Ovary (tissue), 9 donors: ENCODE results near the gene IL1B. TPM values are rescaled to one million over a fixed set of nuclear protein-coding genes. Genes with fewer than 3 reads are reported as not detected.

Experiments used
- DNase-seq, 5 donors: peaks; one replicate each; pipeline ENCODE4 v3.0.0-alpha.2; 2019 to 2020
- H3K27ac ChIP-seq, 2 donors: fragments of 200-600 bp; one replicate each; pipeline versions ENCODE4 v1.5.1 to v1.8.0; 2019 to 2022
- H3K27me3 ChIP-seq: fragments of 200-600 bp; one replicate; pipeline ENCODE4 v1.8.0; 2022
- H3K36me3 ChIP-seq: fragments of 200-600 bp; sonication (generic); one replicate; pipeline ENCODE4 v1.5.1; 2019
- H3K4me1 ChIP-seq: one replicate; pipeline ENCODE4 v1.8.1; 2013; ENCODE audit warnings: mild to moderate bottlenecking, moderate library complexity; ENCODE audit not compliant: insufficient read depth
- H3K4me3 ChIP-seq: fragments of 200-600 bp; sonication (generic); one replicate; pipeline ENCODE4 v1.5.1; 2017
- H3K9me3 ChIP-seq, 2 donors: fragments of 200-600 bp in 1 of 2; sonication (generic) in 1 of 2; one replicate each; pipeline versions ENCODE4 v1.5.1 to v1.8.1; 2013 to 2019; ENCODE audit warnings: mild to moderate bottlenecking in 1 of 2, moderate library complexity in 1 of 2
- CTCF ChIP-seq, 3 donors: fragments of 450-650 bp in 2 of 3; fragments of 200-600 bp in 1 of 3; IDR thresholded peaks; one replicate each; pipeline versions ENCODE4 v1.5.1 to v1.8.0; 2016 to 2022; ENCODE audit warnings: antibody characterized with exemption in 3 of 3, mild to moderate bottlenecking in 1 of 3
- EP300 ChIP-seq: sonication (generic); formaldehyde crosslinking; IDR thresholded peaks from one replicate; pipeline ENCODE4 v1.6.1; 2017; ENCODE audit warnings: antibody characterized with exemption
- POLR2A ChIP-seq: fragments of 450-650 bp; IDR thresholded peaks from one replicate; pipeline ENCODE4 v1.6.1; 2017; ENCODE audit warnings: antibody characterized with exemption, mild to moderate bottlenecking, moderate library complexity
- WGBS, 3 donors: extraction: QIAGEN DNeasy Blood & Tissue Kit in 1 of 3; methylation state at CpG; one replicate each; pipeline versions ENCODE4 v1.1.5 to v1.1.7; 2013 to 2017; 5-methylcytosine and 5-hydroxymethylcytosine counted together
- intact Hi-C, 4 donors: fragments of 100-400 bp; cut with DNase I; formaldehyde crosslinking; loops; one replicate each; pipeline versions ENCODE4 v1.11.0 to v1.15.1; 2022 to 2023
- polyA plus RNA-seq, 2 donors: library from polyadenylated mRNA; stranded (reverse); fragments of 200-250 nt in 1 of 2; fragments of 350-450 nt in 1 of 2; fragmentation: Illumina TruSeq in 1 of 2; extraction: RNeasy Lipid Tissue Mini Kit (QIAGEN cat#74804) in 1 of 2; gene quantifications; one replicate each; pipeline ENCODE4 v1.2.3, GENCODE V29; 2013 to 2014
- total RNA-seq, 7 donors: library from RNA; depleted of rRNA in 2 of 7; stranded (reverse); fragments of >200 nt in 2 of 7; fragmentation: NEBNext Ultra II Directional in 3 of 7; extraction: Animal tissue kit (Norgen Biotek cat#: 25700) in 3 of 7; gene quantifications; one replicate each; pipeline versions ENCODE4 v1.1.0 to v1.2.4, GENCODE V29; 2016 to 2023
- donor health status: DM: no; HTN: no; CAD: no; lungs with moderate emphysema.
- donor health status: DM: no; HTN: no; CAD: no.
- donor health status: Bipolar disorder and iron deficiency.
- donor health status: DM: yes; HTN: yes; CAD: no.
- donor health status: DM: no; HTN: no; CAD: no.
- donor health status: DM: yes; HTN: yes; CAD: no.

The IL1B gene
- total and polyA plus RNA-seq, 9 donors: 0.39 to 5.2 (median 2.3) TPM; not detected in 1

DNA sequence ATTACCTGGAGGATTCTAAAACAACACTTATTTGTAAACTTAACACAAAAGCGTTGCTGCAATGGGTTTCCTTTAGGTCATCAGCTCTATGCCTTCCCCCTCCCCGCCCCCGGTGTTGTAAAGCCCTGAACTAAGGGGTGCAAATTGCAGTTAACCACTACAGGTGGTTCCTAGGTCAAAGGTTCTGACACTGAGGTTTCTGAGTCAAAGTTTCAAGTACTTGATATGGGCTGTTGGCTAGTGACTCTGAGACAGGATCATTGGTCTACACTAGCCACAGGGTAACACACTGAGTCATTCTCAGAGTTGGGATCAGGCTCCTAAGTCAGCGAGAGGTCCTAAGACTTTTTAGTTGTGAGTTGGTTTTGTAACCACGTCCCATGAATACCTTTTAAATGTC is 15.4 kb downstream of the IL1B start:
- 65 to 75% (median 70%) methylated on average over 5 of the region's 5 CpGs for whole genome bisulfite sequencing, 3 donors

DNA sequence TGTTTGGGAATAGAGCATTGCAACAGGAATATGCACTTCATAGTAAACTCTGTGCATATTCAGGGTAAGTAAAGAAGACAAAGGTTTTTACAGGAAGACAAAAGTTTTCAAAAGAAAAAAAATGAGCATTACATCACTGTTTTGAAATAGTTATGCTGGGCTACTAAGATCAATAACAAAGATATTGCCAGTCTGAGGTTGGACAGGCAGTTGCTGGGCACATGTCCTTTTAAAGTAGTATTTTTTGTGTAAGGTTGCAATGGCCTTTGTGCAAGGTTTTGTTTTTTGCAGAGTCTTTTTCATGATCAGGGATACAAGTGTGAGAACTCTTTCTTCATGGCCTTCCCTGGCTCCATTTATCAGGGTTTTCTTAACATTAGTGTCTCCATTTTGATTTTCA is 16.2 kb downstream of the IL1B start:
- no peak for TF ChIP-seq CTCF (IDR thresholded peaks at IDR 0.05)
- no peak for TF ChIP-seq POLR2A
- TF ChIP-seq EP300: no peak
- Histone ChIP-seq H3K4me1 (no peaks in the 10 kb centered on the region), H3K27me3 (no peaks in the 10 kb centered on the region), H3K27ac (no peak overlapping the region), H3K9me3 (no peaks in the 10 kb centered on the region), H3K36me3 (no peaks in the 10 kb centered on the region), H3K4me3 (no peak overlapping the region)
- intact Hi-C loops: no loop called here
- DNase-seq: no peak

More for the DNA sequence above, 15.4 kb downstream of the IL1B start:
- H3K36me3 ChIP-seq: no peaks in the 10 kb centered on the region
- H3K27me3 ChIP-seq: no peaks in the 10 kb centered on the region
- no peak overlapping the region for H3K27ac ChIP-seq
- intact Hi-C loops: no loop called here
- H3K4me1 ChIP-seq: no peaks in the 10 kb centered on the region
- TF ChIP-seq EP300: no peak
- TF ChIP-seq CTCF (IDR thresholded peaks at IDR 0.05): no peak
- no peak for TF ChIP-seq POLR2A
- H3K9me3 ChIP-seq: no peaks in the 10 kb centered on the region
- DNase-seq: no peak
- H3K4me3 ChIP-seq: no peak overlapping the region

DNA sequence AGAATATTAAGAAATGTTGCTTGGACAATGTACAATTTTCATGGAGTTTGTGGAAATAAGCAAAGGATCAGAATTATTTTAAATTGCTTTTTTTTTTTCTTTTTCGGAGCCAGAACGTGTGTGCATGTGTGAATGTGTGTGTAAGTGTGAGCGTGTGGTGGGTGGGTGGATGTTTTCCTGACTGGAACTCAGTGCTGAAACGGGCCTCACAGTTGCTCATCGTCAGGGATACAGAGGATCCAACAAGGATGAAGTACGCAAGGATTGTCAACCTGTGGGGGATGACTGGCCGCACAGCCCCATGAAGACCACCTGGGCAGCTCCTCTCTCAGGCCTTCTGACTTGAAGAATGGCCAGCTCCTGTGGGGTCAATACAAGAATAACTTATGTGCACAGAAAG is 17.5 kb downstream of the IL1B start:
- DNase-seq: no peak
- H3K27ac ChIP-seq: no peak overlapping the region
- H3K4me1 ChIP-seq: no peaks in the 10 kb centered on the region
- H3K27me3 ChIP-seq: no peaks in the 10 kb centered on the region
- 62 to 79% (median 66%) methylated on average over 7 of the region's 7 CpGs for WGBS, 3 donors
- TF ChIP-seq EP300 (no peak), POLR2A (no peak)
- intact Hi-C loops: no loop called here
- H3K4me3 ChIP-seq: no peak overlapping the region
- no peaks in the 10 kb centered on the region for H3K9me3 ChIP-seq
- H3K36me3 ChIP-seq: no peaks in the 10 kb centered on the region

GRCh38 chr2:112818094-112818902 is 18.3 kb downstream of the IL1B start:
- no peak overlapping the region for H3K27ac ChIP-seq
- no peaks in the 10 kb centered on the region for H3K9me3 ChIP-seq
- H3K36me3 ChIP-seq: no peaks in the 10 kb centered on the region
- intact Hi-C loops: no loop called here
- H3K4me3 ChIP-seq: no peak overlapping the region
- no peak for DNase-seq
- TF ChIP-seq EP300 (no peak), CTCF (IDR thresholded peaks at IDR 0.05) (no peak), POLR2A (no peak)
- WGBS, 3 donors: 57 to 67% (median 64%) methylated on average over 3 of the region's 3 CpGs
- H3K4me1 ChIP-seq: no peaks in the 10 kb centered on the region
- no peaks in the 10 kb centered on the region for H3K27me3 ChIP-seq

DNA sequence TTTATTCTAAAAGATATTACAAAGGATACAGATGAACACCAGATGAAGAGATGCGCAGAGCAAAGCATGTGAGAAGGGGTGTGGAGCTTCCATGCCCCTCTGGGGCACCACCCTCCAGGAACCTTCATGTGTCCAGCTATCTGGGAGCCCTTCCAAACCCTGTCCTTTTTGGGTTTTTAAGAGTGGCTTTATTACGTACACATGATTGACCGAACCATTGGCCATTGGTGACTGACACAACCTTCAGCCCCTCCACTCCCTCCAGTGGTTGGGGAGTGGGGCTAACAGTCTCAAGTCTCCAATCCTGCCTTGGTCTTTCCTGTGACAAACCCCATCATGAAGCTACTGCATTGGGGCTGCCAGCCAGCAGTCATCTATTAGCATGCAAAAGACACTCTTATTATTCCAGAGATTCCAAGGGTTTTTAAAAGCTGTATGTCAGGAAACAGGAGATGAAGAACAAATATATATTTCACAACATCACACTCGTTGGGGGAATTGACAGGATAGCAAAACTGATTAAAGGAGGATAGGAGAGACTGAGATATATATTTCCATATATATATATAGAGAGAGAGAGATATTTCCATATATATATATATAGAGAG is 19.4 kb downstream of the IL1B start:
- Histone ChIP-seq H3K4me1 (no peaks in the 10 kb centered on the region), H3K4me3 (no peak overlapping the region), H3K27ac (no peak overlapping the region), H3K36me3 (no peaks in the 10 kb centered on the region), H3K27me3 (no peaks in the 10 kb centered on the region), H3K9me3 (no peaks in the 10 kb centered on the region)
- intact Hi-C loops: no loop called here
- 74 to 79% (median 76%) methylated on average over 4 of the region's 4 CpGs for WGBS, 3 donors
- TF ChIP-seq CTCF (IDR thresholded peaks at IDR 0.05) (no peak), EP300 (no peak), POLR2A (no peak)
- DNase-seq: no peak
